ENCODE data around the gene KIAA0408. TPM values are rescaled to one million over a fixed set of nuclear protein-coding genes. Genes with fewer than 3 reads are reported as not detected.

The KIAA0408 gene
- total RNA-seq, 2 donors from 2014 or later: 0.64 to 0.84 TPM

DNA sequence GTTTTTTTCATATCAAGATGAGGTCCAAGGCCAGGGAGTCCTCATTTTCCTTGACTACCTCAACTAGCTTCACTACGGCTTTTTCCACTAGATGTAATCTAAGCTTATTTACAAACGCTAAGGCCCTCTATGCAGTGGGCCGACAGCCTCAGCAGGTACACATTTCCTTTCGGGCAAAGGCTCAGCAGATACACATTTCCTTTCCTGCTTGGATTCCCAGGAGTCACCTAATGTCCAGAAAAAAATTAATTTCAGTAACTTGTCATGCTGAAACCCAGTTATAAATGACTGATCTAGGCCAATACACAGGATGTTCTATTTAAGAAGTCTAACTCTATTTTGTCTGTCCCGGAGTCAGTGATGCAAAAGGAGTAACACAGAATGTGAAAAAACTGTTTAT, 7.2 kb upstream of the KIAA0408 start:
- Mint-ChIP-seq H3K27ac (no peak overlapping the region), H3K27me3 (ENCODE audit: insufficient read depth) (peaks cover 12% of the 10 kb centered on the region), H3K4me3 (no peak overlapping the region), H3K36me3 (ENCODE audit: low read depth) (no peaks in the 10 kb centered on the region), H3K4me1 (no peaks in the 10 kb centered on the region), H3K9me3 (no peaks in the 10 kb centered on the region)
- Histone ChIP-seq H3K4me1 (ENCODE audit: control insufficient read depth, insufficient read depth, low read length) (no peaks in the 10 kb centered on the region), H3K4me3 (ENCODE audit: low read length) (no peak overlapping the region), H3K36me3 (ENCODE audit: control insufficient read depth, insufficient read depth, low read length) (no peaks in the 10 kb centered on the region), H3K27ac (ENCODE audit: low read depth, low read length) (no peak overlapping the region), H3K27me3 (ENCODE audit: control insufficient read depth, insufficient read depth, low read length, poor library complexity, severe bottlenecking) (no peaks in the 10 kb centered on the region), H3K9me3 (ENCODE audit: control insufficient read depth, low read length) (no peaks in the 10 kb centered on the region), H3K9ac (ENCODE audit: extremely low read depth, low read length, poor library complexity, severe bottlenecking) (no peak overlapping the region)
- TF ChIP-seq, protein P1, sequence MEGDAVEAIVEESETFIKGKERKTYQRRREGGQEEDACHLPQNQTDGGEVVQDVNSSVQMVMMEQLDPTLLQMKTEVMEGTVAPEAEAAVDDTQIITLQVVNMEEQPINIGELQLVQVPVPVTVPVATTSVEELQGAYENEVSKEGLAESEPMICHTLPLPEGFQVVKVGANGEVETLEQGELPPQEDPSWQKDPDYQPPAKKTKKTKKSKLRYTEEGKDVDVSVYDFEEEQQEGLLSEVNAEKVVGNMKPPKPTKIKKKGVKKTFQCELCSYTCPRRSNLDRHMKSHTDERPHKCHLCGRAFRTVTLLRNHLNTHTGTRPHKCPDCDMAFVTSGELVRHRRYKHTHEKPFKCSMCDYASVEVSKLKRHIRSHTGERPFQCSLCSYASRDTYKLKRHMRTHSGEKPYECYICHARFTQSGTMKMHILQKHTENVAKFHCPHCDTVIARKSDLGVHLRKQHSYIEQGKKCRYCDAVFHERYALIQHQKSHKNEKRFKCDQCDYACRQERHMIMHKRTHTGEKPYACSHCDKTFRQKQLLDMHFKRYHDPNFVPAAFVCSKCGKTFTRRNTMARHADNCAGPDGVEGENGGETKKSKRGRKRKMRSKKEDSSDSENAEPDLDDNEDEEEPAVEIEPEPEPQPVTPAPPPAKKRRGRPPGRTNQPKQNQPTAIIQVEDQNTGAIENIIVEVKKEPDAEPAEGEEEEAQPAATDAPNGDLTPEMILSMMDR (conservative IDR thresholded peaks at IDR 0.05): no peak
- DNase-seq: no peak
- WGBS, 2 experiments (ENCODE audit: insufficient coverage in 1 of 2, insufficient read length in 1 of 2): 87 to 97% methylated on average over 5 of the region's 5 CpGs

DNA sequence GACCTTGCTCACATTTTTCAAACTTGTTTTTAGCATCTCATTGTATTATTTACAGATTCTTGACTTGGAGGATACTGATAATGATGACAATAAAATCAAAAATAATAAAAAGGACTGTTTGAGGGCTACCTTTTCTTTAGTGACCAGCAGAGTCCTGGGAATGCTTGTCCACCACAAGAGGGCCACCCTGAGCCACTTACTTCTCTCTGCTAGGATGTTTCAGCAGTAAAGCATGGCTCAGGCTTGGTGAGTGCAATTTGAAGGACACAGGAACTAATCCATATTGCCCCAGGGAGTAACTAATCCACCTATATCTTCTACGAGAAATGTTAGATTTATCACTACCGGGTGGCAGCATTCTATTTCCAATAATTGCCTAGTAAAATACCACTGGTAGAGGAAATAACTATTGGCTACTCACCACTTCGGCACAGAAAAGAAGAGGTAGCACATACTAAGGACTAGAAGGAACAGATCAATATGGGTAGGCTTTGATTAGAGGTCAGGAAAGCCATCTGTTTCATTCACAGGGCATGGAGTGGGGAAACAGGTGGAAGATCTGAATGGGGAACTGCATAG, 5.8 kb upstream of the KIAA0408 start:
- no peak overlapping the region for H3K27ac Mint-ChIP-seq
- no peaks in the 10 kb centered on the region for H3K27me3 ChIP-seq (ENCODE audit: control insufficient read depth, insufficient read depth, low read length, poor library complexity, severe bottlenecking)

DNA sequence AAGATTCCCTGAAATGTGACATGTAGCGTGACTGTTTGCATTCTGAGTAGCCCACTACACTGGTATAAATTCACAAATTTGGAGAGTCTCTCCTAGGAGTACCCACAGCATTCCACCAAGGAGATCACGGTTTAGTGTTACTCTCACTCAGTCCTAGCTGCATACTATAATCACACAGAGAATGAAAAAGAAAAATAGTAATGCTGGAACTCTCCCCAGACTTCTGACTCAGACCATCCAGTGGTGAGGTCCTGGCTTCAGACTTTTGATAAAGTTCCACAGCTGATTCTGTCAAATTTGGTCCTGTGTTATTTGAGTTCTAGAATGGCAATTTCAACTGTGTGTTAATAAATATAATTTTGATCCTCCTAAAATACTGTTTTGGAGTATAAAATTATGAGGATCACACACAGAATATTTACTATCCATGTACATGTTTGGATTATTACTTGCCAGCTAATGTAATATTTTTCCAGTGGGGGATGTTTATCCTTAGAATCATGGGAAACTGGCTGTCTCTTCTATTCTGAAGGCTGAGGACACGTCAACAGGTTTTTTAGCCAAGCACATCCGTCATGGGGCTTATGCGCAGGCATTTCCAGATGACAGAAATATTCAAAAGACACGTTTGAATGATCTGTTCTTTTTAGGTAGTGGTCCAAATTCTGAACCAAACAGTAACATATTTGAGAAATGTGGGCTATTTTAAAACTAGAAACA, 5.1 kb upstream of the KIAA0408 start:
- no peak overlapping the region for H3K9ac ChIP-seq (ENCODE audit: extremely low read depth, low read length, poor library complexity, severe bottlenecking)
- Mint-ChIP-seq H3K27ac (no peak overlapping the region), H3K4me1 (peaks cover 13% of the 10 kb centered on the region), H3K4me3 (no peak overlapping the region), H3K36me3 (ENCODE audit: low read depth) (no peaks in the 10 kb centered on the region), H3K9me3 (no peaks in the 10 kb centered on the region), H3K27me3 (ENCODE audit: insufficient read depth) (peaks cover 19% of the 10 kb centered on the region)
- TF ChIP-seq, protein P1 (conservative IDR thresholded peaks at IDR 0.05): no peak
- 56 to 66% methylated on average over 5 to 6 of the region's 6 CpGs for WGBS, 2 experiments (ENCODE audit: insufficient coverage in 1 of 2, insufficient read length in 1 of 2)
- no peak overlapping the region for H3K27ac ChIP-seq (ENCODE audit: low read depth, low read length)
- H3K36me3 ChIP-seq (ENCODE audit: control insufficient read depth, insufficient read depth, low read length): no peaks in the 10 kb centered on the region
- no peak overlapping the region for H3K4me3 ChIP-seq (ENCODE audit: low read length)
- H3K27me3 ChIP-seq (ENCODE audit: control insufficient read depth, insufficient read depth, low read length, poor library complexity, severe bottlenecking): no peaks in the 10 kb centered on the region
- H3K9me3 ChIP-seq (ENCODE audit: control insufficient read depth, low read length): no peaks in the 10 kb centered on the region
- DNase-seq: no peak
- H3K4me1 ChIP-seq (ENCODE audit: control insufficient read depth, insufficient read depth, low read length): no peaks in the 10 kb centered on the region

More for the DNA sequence above, 5.8 kb upstream of the KIAA0408 start:
- Mint-ChIP-seq H3K4me1 (peaks cover 6% of the 10 kb centered on the region), H3K4me3 (no peak overlapping the region), H3K27me3 (ENCODE audit: insufficient read depth) (peaks cover 18% of the 10 kb centered on the region), H3K9me3 (no peaks in the 10 kb centered on the region), H3K36me3 (ENCODE audit: low read depth) (no peaks in the 10 kb centered on the region)
- H3K4me3 ChIP-seq (ENCODE audit: low read length): no peak overlapping the region
- no peak overlapping the region for H3K27ac ChIP-seq (ENCODE audit: low read depth, low read length)
- 40 to 49% methylated on average over 3 of the region's 3 CpGs for WGBS, 2 experiments (ENCODE audit: insufficient coverage in 1 of 2, insufficient read length in 1 of 2)
- TF ChIP-seq, protein P1 (conservative IDR thresholded peaks at IDR 0.05): peak; percentile 95
- H3K9ac ChIP-seq (ENCODE audit: extremely low read depth, low read length, poor library complexity, severe bottlenecking): no peak overlapping the region
- H3K9me3 ChIP-seq (ENCODE audit: control insufficient read depth, low read length): no peaks in the 10 kb centered on the region
- no peaks in the 10 kb centered on the region for H3K36me3 ChIP-seq (ENCODE audit: control insufficient read depth, insufficient read depth, low read length)
- DNase-seq: peak; percentile 90
- no peaks in the 10 kb centered on the region for H3K4me1 ChIP-seq (ENCODE audit: control insufficient read depth, insufficient read depth, low read length)
